GM19351 (cell line): ENCODE data around the gene GNG3.

Experiments used
- ATAC-seq: cut with Tn5 transposase; IDR thresholded peaks from one replicate; pipeline ENCODE4 v1.9.1; 2021; ENCODE audit warnings: mild to moderate bottlenecking, moderate library complexity; ENCODE audit not compliant: unreplicated experiment

Gene GNG3

DNA sequence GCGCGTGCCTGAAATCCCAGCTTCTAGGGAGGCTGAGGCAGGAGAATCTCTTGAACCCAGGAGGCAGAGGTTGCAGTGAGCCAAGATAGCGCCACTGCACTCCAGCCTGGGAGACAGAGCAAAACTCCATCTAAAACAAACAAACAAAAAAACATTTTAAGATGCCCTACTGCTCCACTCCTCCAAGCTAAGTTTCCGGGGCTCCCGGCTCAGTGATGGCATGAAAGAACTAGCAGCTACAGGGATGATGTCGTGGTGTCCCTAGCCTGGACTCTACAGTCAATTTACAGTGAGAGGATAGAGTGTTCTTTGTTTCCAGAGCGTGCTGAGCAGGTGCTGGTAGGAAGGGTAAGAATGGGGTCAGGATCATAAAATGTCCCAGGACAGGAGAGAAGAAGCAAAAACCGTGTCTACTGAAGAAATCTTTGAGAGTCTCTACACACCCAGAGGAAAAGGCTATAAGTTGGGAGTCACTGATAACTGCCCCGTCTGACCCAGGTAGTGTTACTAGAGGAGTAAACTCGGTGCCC is 47.7 kb downstream of the GNG3 start:
- ATAC-seq: no peak

- no peak for ATAC-seq
These were observed 50.6 kb downstream of the GNG3 start for GRCh38 chr11:62757846-62758788.
